HG02678 (cell line): ENCODE results near the gene CDC42BPG.

Experiments used
- ATAC-seq: cut with Tn5 transposase; IDR thresholded peaks from one replicate; pipeline ENCODE4 v1.9.1; 2021; ENCODE audit warnings: mild to moderate bottlenecking, moderate library complexity; ENCODE audit not compliant: unreplicated experiment

CDC42BPG gene

DNA sequence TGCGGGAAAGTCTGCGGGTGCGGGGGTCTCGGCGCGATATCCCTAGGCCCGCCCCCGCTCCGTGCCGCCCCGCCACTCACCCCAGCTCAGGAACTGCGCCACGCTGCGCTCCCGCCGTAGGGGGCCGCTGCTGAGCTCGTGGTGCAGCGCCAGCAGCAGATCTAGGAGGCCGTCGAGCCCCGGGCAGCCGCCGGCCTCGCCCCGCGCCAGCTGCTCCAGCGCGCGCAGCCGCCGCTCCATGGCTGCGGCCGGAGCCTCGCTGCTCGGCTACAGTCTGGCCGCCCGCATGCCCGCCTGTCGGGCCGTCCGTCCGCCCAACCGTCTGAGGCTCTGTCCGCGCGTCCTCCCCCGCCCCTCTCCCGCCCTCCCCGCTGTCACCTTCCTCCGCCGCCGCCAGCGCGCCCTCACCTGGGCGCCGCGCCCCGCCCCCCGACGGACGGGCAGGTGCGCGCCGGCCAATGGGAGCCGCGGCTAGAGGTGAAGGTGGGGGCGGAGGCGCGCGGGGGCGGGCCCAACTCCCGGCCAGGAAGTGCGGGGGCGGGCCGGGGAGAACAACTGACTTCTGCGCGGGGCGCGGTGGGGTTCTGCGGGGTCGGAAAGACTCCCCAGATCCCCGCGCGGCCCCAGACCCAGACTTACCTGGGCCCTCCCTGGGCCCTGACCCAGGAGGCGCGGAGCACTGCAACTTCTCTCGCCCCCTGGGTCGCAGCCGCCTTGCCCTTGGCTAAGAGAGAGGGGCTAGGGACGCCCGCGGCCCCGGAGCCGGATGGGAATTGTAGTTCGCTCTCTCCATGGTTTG is at the start of gene CDC42BPG:
TSS of gene CDC42BPG (minus strand) at position 324 of the 799 bp plus-strand sequence. CDS start at position 240, 84 bp downstream.
- ATAC-seq: peak; percentile 35

DNA sequence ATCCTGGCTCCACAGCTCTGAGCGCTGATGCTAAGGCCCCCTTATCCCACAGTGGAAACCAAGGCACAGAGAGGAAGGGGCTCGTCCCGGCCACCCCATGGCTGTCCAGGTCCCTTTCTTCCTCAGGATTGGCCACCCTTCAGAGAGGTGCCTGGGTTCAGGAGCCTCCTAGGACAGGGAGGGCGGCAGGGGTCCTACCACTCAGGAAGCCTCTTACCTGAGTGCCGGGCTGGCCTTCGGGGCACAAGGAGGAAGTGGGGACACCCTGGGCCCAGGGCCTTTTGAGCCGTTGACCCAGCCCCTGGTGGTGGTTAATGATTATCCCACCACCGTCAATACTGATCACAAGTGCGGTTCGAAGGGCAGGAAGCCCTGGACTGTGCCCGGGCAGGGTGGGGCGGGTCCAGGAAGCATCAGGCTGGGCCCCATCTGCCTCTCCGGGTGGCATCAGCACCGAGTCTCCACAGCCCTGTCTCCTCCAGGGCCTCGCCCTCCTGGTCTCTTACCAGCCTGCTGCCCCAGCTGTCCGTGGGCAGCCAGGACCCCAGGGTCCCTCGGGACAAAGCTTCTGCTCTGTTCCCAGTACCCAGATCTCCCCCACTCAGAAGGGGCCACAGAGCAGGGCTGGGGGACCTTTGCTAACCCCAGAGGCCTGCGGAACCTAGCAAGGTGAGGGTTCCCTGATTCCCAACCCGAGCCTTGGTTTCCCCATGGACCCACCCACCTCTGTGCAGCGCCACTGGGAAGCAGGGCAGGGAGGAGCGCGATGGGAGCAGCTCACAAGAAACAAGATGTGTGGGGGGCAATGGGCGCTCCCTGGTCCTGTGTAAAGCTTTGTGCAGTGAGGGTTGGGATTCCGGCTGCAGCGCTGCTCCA is 49.0 kb upstream of the CDC42BPG start:
- no peak for ATAC-seq

DNA sequence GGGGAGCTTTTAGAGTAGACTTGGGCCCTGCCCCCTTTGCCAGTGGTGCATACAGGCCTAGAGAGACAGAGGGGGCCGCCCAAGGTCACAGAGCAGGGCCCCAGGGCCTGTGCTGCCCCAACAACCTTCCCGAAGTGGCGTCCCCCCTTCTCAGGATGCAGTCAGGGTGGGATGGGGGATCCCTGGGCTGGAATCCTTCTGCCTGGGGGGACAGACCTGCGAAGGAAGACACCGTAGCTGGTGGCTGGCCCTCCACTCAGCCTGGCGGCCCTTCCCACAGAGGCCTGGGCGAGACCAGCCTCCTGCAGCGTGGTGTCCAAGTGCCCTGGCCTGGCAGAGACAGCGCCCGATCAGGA is 48.4 kb upstream of the CDC42BPG start:
- no peak for ATAC-seq

DNA sequence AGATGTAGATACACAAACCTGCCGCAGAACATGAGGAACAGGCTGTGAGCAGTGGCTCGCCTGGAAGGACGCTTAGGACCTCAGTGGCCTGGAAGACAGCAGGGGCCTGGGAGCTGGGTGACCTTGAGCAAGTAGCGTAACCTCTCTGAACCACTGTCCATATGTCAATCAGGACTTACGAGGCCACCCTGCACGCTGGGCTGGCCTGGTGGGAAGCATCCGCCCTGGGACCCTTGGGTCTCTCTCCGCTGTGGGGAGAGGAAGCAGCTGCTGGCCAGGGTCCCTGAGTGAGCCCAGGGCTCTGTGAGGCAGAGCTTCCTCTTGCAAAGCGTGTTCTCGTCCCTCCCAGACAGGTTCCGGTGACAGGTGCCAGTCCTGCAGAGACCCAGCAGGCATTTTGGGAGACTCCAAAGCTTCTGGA is 48.0 kb upstream of the CDC42BPG start:
- no peak for ATAC-seq

GRCh38 chr11:64891880-64892279 is 47.4 kb upstream of the CDC42BPG start:
- no peak for ATAC-seq

- ATAC-seq: no peak
Measured at GRCh38 chr11:64891215-64891848, 46.9 kb upstream of the CDC42BPG start.

DNA sequence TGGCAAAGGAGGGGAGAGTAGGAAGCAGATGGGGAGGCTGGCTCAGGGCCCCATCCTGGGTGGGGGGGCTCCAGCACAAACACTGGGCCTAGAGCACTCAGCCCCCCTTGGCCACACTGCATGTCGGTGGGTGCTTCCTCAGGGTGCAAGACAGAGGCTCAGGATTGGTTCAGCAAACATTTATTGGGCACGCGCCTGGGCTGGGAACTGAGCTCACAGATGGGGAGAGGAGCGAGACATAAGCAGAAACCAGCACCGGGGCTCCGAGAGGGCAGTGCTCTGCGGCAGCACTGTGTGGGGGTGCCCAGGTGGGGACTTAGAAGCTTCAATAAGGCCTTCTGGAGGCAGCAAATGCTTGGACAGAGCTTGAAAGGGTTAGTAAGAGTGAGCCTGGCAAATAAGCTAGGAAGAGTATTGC is 46.1 kb upstream of the CDC42BPG start:
- no peak for ATAC-seq

DNA sequence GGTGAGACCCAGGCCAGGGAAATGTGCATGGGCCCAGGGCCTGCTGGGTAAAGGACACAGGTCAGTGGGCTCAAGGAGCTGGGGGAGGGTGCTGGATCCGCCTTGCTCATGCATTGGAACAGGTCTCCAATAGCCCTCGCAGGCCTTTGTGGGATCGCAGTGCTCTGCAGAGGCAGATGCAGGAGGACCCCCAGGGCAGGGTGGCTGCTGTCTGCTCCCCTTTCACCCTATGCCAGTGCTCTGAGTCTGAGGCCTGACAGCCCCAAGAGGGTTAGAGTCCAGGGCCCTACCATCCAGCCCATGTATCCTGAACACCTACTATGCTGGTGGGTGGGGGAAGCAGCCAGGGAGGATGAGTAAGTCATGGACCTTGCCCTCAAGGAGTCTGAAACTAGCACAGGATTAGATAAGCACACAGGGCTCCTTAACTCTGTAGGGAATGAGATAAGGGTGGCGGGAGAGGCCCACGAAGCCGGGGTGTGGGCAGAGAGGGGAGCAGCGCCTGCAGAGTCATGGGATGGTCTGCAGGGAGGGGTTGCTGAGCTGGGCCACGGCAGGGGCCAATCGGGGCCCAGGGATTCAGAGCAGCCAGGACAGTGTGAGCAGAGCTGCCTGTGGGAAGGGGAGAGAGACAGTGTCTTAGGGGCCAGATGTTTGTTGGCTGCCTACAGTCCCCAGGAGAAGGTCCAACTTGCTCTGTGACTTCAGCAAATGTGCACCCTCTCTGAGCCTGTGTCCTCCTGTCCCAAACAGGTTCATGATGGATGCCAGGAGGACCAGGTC is 44.5 kb upstream of the CDC42BPG start:
- ATAC-seq: no peak

DNA sequence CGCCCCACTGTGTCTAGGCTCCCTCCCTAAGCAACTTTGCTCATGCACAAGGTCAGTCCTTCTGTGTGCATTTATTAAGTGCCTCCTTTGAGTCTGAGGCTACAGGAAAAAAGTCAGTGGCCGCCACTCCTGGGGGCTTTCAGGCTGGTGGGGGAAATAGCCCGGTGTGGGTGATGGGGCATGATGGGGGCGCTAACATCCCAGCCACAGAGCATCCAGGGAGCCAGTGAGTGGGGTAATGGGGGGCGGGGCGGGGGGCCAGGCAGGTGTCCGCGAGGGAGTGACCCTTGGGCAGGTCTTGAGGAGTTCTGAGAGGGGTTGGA is 43.9 kb upstream of the CDC42BPG start:
- ATAC-seq: no peak

GRCh38 chr11:64887757-64888405 is 43.4 kb upstream of the CDC42BPG start:
- ATAC-seq: peak; percentile 85

DNA sequence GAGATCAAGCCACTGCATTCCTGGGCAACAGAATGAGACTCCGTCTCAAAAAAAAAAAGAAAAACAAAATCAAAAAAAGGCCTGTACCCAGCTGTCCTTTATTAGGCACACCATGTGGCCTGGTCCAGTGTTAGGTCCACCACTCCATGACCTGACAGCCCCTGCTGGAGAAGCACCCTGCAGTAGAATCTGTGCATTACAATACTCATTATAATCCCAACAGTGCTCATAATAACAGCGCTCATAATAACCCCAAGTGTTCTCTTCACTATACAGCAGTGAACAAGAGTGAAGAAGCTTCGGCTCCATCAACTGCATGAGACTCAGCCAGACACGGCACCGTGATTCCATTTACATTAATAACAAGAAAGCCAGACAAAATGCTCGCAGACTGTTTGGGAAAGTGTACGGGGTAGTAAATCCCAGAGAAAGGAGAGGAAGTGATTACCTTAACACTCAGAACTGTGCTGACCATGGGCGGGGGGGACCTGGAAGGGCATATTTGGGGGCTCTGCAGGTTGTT is 42.8 kb upstream of the CDC42BPG start:
- ATAC-seq: no peak

- no peak for ATAC-seq
Measured at GRCh38 chr11:64885367-64886286, 41.2 kb upstream of the CDC42BPG start.

DNA sequence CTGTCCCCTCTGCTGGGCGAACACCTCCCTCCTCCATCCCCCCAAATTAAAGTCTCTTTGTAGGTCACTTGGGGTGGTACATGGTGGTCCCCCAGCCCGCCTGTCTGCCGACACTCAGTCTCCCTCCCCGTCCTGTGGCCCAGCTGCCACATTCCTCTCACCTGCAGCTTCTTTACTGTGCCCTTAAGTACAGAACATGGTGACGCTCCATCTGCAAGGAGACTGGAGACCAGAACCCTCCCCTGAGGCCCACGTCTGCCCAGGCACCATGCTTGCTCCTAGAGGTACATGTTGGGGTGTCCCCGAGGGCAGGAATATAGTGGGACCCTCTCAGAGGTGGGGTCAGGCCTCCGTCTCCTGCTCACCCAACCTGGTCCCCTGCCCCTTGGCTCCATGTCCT is 39.6 kb upstream of the CDC42BPG start:
- ATAC-seq: no peak

GRCh38 chr11:64883575-64883974 is 39.1 kb upstream of the CDC42BPG start:
- no peak for ATAC-seq

- ATAC-seq: no peak
Measured at GRCh38 chr11:64882243-64882642, 37.8 kb upstream of the CDC42BPG start.

DNA sequence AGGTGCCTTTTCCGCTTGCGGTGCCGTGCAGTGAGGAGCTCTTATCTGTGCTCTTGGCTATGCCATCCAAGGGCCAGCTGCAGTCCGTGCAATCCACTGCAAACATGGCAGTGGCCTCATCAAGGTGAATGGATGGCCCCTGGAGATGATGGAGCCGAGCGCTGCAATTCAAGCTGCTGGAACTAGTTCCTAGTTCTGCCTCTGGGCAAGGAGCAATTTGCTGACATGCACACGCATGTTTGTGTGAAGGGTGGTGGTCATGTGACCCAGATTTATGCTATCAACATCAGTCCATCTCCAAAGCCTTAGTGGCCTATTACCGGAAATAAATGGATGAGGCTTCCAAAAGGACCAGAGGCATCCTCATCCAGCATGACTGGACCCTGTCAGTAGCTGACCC is 37.0 kb upstream of the CDC42BPG start:
- ATAC-seq: no peak

DNA sequence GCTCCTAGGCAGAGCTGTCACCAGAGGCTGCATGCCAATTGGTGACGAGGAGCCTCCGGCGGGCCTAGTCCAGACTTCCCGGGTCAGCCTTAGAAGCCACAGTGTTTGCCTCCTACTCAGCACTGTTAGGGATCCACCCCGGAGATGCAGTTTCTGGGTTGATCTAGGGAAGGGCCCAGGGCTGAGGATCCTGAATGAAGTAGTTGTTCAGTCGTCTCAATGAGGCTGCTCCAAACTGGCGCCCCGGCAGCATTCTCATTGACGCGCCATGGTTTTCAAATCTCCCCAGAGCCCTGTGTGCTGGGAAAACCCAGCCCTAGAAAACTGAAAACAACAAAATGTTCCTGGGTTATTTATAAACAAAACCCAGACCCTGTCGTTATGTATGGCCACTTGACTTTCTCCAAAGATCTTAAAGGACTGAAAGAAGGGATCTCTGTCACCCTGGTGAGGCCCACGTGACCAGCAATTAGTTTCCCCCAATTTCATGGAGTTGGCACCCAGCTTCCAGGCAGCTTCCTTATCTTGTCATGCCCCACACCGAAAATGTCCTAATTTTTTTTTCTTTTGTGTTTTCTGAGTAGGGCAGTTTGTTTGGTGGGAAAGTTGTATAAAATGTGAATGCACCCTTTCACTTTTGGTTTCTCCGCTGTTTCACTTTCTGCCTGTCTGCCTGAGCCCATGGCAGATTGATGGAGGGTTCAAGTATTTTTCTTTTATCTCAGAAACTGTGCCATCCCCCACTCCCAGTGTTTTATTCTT is 36.0 kb upstream of the CDC42BPG start:
- ATAC-seq: no peak

DNA sequence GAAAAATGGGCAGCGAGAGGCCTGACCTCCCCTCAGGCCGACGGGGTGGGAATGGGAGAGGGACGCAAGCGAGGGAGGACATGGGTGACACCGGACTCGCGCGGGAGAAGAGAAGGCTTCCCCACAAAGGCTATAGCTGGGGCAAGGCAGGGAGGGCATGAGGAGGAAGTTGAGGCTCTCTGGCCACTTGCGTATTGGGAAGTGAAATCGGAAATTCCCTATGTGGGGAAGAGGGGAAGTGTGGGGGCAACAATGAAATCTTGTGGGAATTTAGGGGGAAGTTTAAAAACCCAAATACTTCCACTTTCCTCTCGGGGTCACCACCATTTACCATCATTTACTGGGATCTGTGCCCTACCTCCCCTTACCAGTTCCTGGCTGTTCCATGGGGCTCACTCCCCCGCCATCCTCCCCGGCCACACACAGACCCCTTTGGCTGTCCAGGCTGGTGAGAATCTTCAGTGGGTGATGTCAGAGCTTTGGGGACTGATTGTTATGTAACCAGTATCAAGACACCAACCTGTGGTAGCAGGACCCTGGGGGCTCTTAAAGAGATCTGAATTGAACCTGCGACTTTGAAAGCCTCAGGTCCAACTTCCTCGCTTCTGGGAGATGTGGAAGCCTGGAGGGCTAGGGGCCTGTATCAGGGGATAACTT is 34.9 kb upstream of the CDC42BPG start:
- no peak for ATAC-seq
